Inflammatory macrophage treated with lipopolysaccharide for 4 hours (primary cell): ENCODE measurements around the gene ARL4C.

Experiments
- DNase-seq: peaks from one replicate; pipeline ENCODE4 v3.0.0-alpha.2; 2020

Gene ARL4C

GRCh38 chr2:234497594-234498235 lies 834 bp upstream of the ARL4C start:
- DNase-seq, result no peak

- DNase-seq, result peak; percentile 44
These were observed 636 bp downstream of the ARL4C start for GRCh38 chr2:234496055-234496834.

- no peak for DNase-seq
These were observed 1.4 kb downstream of the ARL4C start for GRCh38 chr2:234495251-234496054.

- DNase-seq, result no peak
These were observed 2.3 kb downstream of the ARL4C start for GRCh38 chr2:234494361-234495250.

GRCh38 chr2:234493796-234494195 lies 3.1 kb downstream of the ARL4C start:
- DNase-seq, result no peak

GRCh38 chr2:234492717-234493485 lies 4.0 kb downstream of the ARL4C start:
- peak; percentile 49 for DNase-seq

GRCh38 chr2:234491897-234492296 lies 5.0 kb downstream of the ARL4C start:
- no peak for DNase-seq

GRCh38 chr2:234491281-234491680 lies 5.6 kb downstream of the ARL4C start:
- DNase-seq, result no peak

- DNase-seq, result peak; percentile 57
These were observed 6.4 kb downstream of the ARL4C start for GRCh38 chr2:234490271-234491091.

- DNase-seq, result no peak
These were observed 7.9 kb downstream of the ARL4C start for GRCh38 chr2:234488913-234489451.

- DNase-seq, result no peak
These were observed 8.4 kb downstream of the ARL4C start for GRCh38 chr2:234488486-234488885.

- DNase-seq, result peak; percentile 43
These were observed 9.5 kb downstream of the ARL4C start for GRCh38 chr2:234487356-234487755.

GRCh38 chr2:234483568-234484251 lies 13.2 kb downstream of the ARL4C start:
- peak; percentile 79 for DNase-seq

GRCh38 chr2:234481301-234481700 lies 15.6 kb downstream of the ARL4C start:
- no peak for DNase-seq

GRCh38 chr2:234480337-234480736 lies 16.5 kb downstream of the ARL4C start:
- no peak for DNase-seq

- DNase-seq, result no peak
These were observed 17.4 kb downstream of the ARL4C start for GRCh38 chr2:234479465-234479864.

GRCh38 chr2:234478121-234478858 lies 18.6 kb downstream of the ARL4C start:
- DNase-seq, result no peak

- no peak for DNase-seq
These were observed 20.1 kb downstream of the ARL4C start for GRCh38 chr2:234476766-234477165.

GRCh38 chr2:234474654-234475053 lies 22.2 kb downstream of the ARL4C start:
- DNase-seq, result no peak
